ENCODE measurements around the gene PRSS12. TPM values are rescaled to one million over a fixed set of nuclear protein-coding genes. Genes with fewer than 3 reads are reported as not detected.

PRSS12 gene
- total and polyA plus RNA-seq, 7 donors, result 0.28 to 16.1 (median 1.3) TPM

GRCh38 chr4:118286685-118287084, 66.1 kb downstream of the PRSS12 start:
- intact Hi-C loops (cut with DNase I), result no loop called here
- Histone ChIP-seq H3K4me3 (no peak overlapping the region), H3K4me1 (no peaks in the 10 kb centered on the region), H3K27ac (no peak overlapping the region), H3K9me3 (no peaks in the 10 kb centered on the region), H3K36me3 (no peaks in the 10 kb centered on the region), H3K27me3 (no peaks in the 10 kb centered on the region)
- TF ChIP-seq CTCF (IDR thresholded peaks at IDR 0.05) (no peak), POLR2A (IDR thresholded peaks at IDR 0.05) (no peak), EP300 (IDR thresholded peaks at IDR 0.05) (no peak), POLR2AphosphoS5 (IDR thresholded peaks at IDR 0.05) (no peak)
- 94 to 96% methylated on average over 3 of the region's 3 CpGs for WGBS, 2 donors
- DNase-seq, result no peak

- DNase-seq, result no peak
- WGBS, 2 donors, result 97 to 98% methylated on average over 4 of the region's 4 CpGs
Measured at GRCh38 chr4:118285931-118286330, 66.9 kb downstream of the PRSS12 start.

GRCh38 chr4:118284169-118284568, 68.6 kb downstream of the PRSS12 start:
- DNase-seq, result no peak
- no peaks in the 10 kb centered on the region for H3K27me3 ChIP-seq

More at GRCh38 chr4:118285931-118286330, 66.9 kb downstream of the PRSS12 start:
- no peak for TF ChIP-seq POLR2A (IDR thresholded peaks at IDR 0.05)
- no peak for TF ChIP-seq CTCF (IDR thresholded peaks at IDR 0.05)
- TF ChIP-seq POLR2AphosphoS5 (IDR thresholded peaks at IDR 0.05), result no peak
- no peak for TF ChIP-seq EP300 (IDR thresholded peaks at IDR 0.05)
- H3K4me1 ChIP-seq, result peaks cover 0 to 5% (median 0%) of the 10 kb centered on the region in 4 donors
- no peaks in the 10 kb centered on the region for H3K9me3 ChIP-seq
- no peaks in the 10 kb centered on the region for H3K27me3 ChIP-seq
- H3K4me3 ChIP-seq, result no peak overlapping the region
- intact Hi-C loops (cut with DNase I), result no loop called here
- H3K27ac ChIP-seq, result no peak overlapping the region
- no peaks in the 10 kb centered on the region for H3K36me3 ChIP-seq

GRCh38 chr4:118282692-118283091, 70.1 kb downstream of the PRSS12 start:
- no peaks in the 10 kb centered on the region for H3K36me3 ChIP-seq
- no peak for DNase-seq
- intact Hi-C loops (cut with DNase I), result loop anchor here (5.0 kb wide), 1 partner anchor 70 kb away; the partner anchor contains the start of gene PRSS12
- H3K27me3 ChIP-seq, result no peaks in the 10 kb centered on the region
- no peaks in the 10 kb centered on the region for H3K9me3 ChIP-seq
- TF ChIP-seq POLR2A (IDR thresholded peaks at IDR 0.05), result no peak
- TF ChIP-seq CTCF (IDR thresholded peaks at IDR 0.05), result no peak
- TF ChIP-seq POLR2AphosphoS5 (IDR thresholded peaks at IDR 0.05), result no peak
- TF ChIP-seq EP300 (IDR thresholded peaks at IDR 0.05), result no peak
- peaks cover 0 to 28% (median 18%) of the 10 kb centered on the region in 4 donors for H3K4me1 ChIP-seq
- WGBS, 2 donors, result 11 to 59% methylated on average over 4 of the region's 4 CpGs
- H3K27ac ChIP-seq, result no peak overlapping the region
- H3K4me3 ChIP-seq, result no peak overlapping the region

More at GRCh38 chr4:118284169-118284568, 68.6 kb downstream of the PRSS12 start:
- Histone ChIP-seq H3K9me3 (no peaks in the 10 kb centered on the region), H3K4me1 (peaks cover 0 to 22% (median 13%) of the 10 kb centered on the region in 4 donors), H3K27ac (no peak overlapping the region), H3K4me3 (no peak overlapping the region), H3K36me3 (no peaks in the 10 kb centered on the region)
- intact Hi-C loops (cut with DNase I), result loop anchor here (5.0 kb wide), 1 partner anchor 68 kb away; the partner anchor contains the start of gene PRSS12
- 65 to 72% methylated on average over 3 of the region's 3 CpGs for WGBS, 2 donors
- TF ChIP-seq POLR2A (IDR thresholded peaks at IDR 0.05) (no peak), POLR2AphosphoS5 (IDR thresholded peaks at IDR 0.05) (no peak), EP300 (IDR thresholded peaks at IDR 0.05) (no peak), CTCF (IDR thresholded peaks at IDR 0.05) (no peak)
